Chondrocyte (in vitro differentiated cells): ENCODE results near the gene OR9G4. TPM values are rescaled to one million over a fixed set of nuclear protein-coding genes. Genes with fewer than 3 reads are reported as not detected.

ENCODE experiments used
- DNase-seq: peaks from one replicate; pipeline ENCODE4 v3.0.0; 2021; ENCODE audit warnings: mixed read lengths, low spot score
- H3K27ac Mint-ChIP-seq: one replicate; pipeline ENCODE4 v1.8.0; 2021; ENCODE audit warnings: mild to moderate bottlenecking, moderate library complexity, mixed read lengths; ENCODE audit not compliant: unreplicated experiment
- H3K27me3 Mint-ChIP-seq: 2 replicates; pipeline ENCODE4 v1.8.0; 2021; ENCODE audit warnings: low read depth, mixed read lengths
- H3K36me3 Mint-ChIP-seq: 2 replicates; pipeline ENCODE4 v1.8.0; 2021; ENCODE audit warnings: low read depth, mixed read lengths
- H3K4me1 Mint-ChIP-seq: 2 replicates; pipeline ENCODE4 v1.8.0; 2021; ENCODE audit warnings: low read depth, mild to moderate bottlenecking, mixed read lengths
- H3K4me3 Mint-ChIP-seq: one replicate; pipeline ENCODE4 v1.8.0; 2021; ENCODE audit warnings: mild to moderate bottlenecking, moderate library complexity, mixed read lengths; ENCODE audit not compliant: unreplicated experiment
- H3K9me3 Mint-ChIP-seq: 2 replicates; pipeline ENCODE4 v1.8.0; 2021; ENCODE audit warnings: low read depth, mixed read lengths
- total RNA-seq: library from RNA; stranded (reverse); gene quantifications from 3 replicates; pipeline ENCODE4 v1.2.1, GENCODE V29; 2021
- TF ChIP-seq, protein P1 (sequence below): fragments of 200-600 bp; sonication (generic); IDR thresholded peaks from 2 replicates; pipeline ENCODE4 v1.5.0; 2021; ENCODE audit warnings: antibody characterized with exemption, mild to moderate bottlenecking, moderate library complexity

The OR9G4 gene
- total RNA-seq, 1 donor from 2014 or later: not detected

DNA sequence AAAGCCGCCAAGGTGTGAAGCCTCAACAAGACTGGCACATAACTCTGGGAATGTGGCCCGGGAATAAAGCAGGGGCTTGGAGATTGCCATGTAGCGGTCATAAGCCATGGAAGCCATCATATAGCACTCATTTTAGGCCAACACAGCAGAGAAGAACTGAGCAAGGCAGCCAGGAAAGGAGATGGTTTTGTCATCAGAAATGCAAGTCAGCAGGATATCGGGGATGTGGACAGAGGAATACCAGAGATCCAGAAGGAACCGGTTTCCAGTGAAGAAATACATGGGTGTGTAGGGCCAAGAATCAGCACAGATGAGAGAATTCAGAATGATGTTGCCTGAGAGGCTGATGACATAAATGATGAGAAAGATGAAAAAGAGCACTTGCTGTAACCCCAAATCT is 3.0 kb upstream of the OR9G4 start:
- DNase-seq: no peak
- H3K27ac Mint-ChIP-seq: no peak overlapping the region
- no peaks in the 10 kb centered on the region for H3K27me3 Mint-ChIP-seq
- TF ChIP-seq, protein P1, sequence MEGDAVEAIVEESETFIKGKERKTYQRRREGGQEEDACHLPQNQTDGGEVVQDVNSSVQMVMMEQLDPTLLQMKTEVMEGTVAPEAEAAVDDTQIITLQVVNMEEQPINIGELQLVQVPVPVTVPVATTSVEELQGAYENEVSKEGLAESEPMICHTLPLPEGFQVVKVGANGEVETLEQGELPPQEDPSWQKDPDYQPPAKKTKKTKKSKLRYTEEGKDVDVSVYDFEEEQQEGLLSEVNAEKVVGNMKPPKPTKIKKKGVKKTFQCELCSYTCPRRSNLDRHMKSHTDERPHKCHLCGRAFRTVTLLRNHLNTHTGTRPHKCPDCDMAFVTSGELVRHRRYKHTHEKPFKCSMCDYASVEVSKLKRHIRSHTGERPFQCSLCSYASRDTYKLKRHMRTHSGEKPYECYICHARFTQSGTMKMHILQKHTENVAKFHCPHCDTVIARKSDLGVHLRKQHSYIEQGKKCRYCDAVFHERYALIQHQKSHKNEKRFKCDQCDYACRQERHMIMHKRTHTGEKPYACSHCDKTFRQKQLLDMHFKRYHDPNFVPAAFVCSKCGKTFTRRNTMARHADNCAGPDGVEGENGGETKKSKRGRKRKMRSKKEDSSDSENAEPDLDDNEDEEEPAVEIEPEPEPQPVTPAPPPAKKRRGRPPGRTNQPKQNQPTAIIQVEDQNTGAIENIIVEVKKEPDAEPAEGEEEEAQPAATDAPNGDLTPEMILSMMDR: no peak
- no peak overlapping the region for H3K4me3 Mint-ChIP-seq
- H3K4me1 Mint-ChIP-seq: no peaks in the 10 kb centered on the region
- no peaks in the 10 kb centered on the region for H3K36me3 Mint-ChIP-seq
- peaks cover 11% of the 10 kb centered on the region for H3K9me3 Mint-ChIP-seq

GRCh38 chr11:56750190-56750589 is 1.7 kb upstream of the OR9G4 start:
- H3K9me3 Mint-ChIP-seq: peaks cover 11% of the 10 kb centered on the region
- DNase-seq: no peak
- H3K27ac Mint-ChIP-seq: no peak overlapping the region

GRCh38 chr11:56740886-56741285 is 7.6 kb downstream of the OR9G4 start:
- Mint-ChIP-seq H3K4me1 (no peaks in the 10 kb centered on the region), H3K36me3 (no peaks in the 10 kb centered on the region)
- TF ChIP-seq, protein P1: no peak

More at GRCh38 chr11:56750190-56750589, 1.7 kb upstream of the OR9G4 start:
- no peak overlapping the region for H3K4me3 Mint-ChIP-seq
- TF ChIP-seq, protein P1: no peak
- H3K36me3 Mint-ChIP-seq: no peaks in the 10 kb centered on the region
- no peaks in the 10 kb centered on the region for H3K27me3 Mint-ChIP-seq
- no peaks in the 10 kb centered on the region for H3K4me1 Mint-ChIP-seq

DNA sequence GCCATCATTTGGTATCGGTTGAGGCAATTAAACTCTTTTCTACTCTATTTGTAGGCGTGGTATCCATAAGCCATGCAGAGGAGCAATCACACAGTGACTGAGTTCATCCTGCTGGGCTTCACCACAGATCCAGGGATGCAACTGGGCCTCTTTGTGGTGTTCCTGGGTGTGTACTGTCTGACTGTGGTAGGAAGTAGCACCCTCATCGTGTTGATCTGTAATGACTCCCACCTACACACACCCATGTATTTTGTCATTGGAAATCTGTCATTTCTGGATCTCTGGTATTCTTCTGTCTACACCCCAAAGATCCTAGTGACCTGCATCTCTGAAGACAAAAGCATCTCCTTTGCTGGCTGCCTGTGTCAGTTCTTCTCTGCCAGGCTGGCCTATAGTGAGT is 8.4 kb downstream of the OR9G4 start:
- TF ChIP-seq, protein P1: no peak
- Mint-ChIP-seq H3K4me1 (no peaks in the 10 kb centered on the region), H3K4me3 (no peak overlapping the region), H3K27ac (no peak overlapping the region), H3K27me3 (no peaks in the 10 kb centered on the region), H3K36me3 (no peaks in the 10 kb centered on the region), H3K9me3 (peaks cover 17% of the 10 kb centered on the region)
- no peak for DNase-seq

More at GRCh38 chr11:56740886-56741285, 7.6 kb downstream of the OR9G4 start:
- H3K27ac Mint-ChIP-seq: no peak overlapping the region
- DNase-seq: no peak
- no peaks in the 10 kb centered on the region for H3K27me3 Mint-ChIP-seq
- H3K9me3 Mint-ChIP-seq: peaks cover 17% of the 10 kb centered on the region
- H3K4me3 Mint-ChIP-seq: no peak overlapping the region

- Mint-ChIP-seq H3K4me3 (no peak overlapping the region), H3K27ac (no peak overlapping the region), H3K36me3 (no peaks in the 10 kb centered on the region), H3K4me1 (no peaks in the 10 kb centered on the region), H3K9me3 (peaks cover 15% of the 10 kb centered on the region), H3K27me3 (no peaks in the 10 kb centered on the region)
- DNase-seq: no peak
- TF ChIP-seq, protein P1: no peak
These were observed 28.0 kb downstream of the OR9G4 start for GRCh38 chr11:56720513-56720912.
